Measurements from ENCODE around the gene ZNF860.

DNA sequence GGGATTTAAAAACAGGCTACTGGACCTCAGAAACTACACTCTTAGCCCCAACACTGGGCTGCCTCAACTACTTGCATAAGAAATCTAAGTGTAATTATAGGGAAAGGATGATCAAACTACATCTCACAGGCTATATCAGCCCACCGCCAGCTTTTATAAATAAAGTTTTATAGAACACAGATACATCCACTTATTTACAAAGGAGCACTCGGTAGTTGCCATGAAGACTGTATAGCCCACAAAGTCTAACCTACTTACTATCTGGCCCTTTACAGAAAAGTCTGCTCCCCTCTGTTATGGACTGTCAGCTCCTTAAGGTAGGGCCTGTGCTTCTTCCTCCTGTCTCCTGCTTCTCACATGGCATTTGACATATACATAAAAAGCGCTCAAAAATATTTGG is 9.9 kb upstream of the ZNF860 start:
- TF ChIP-seq POLR2AphosphoS5 (IDR thresholded peaks at IDR 0.05; ENCODE audit: low read depth, low read length) (no peak), RCOR1 (IDR thresholded peaks at IDR 0.05; ENCODE audit: low read length) (no peak), GABPA (IDR thresholded peaks at IDR 0.05; ENCODE audit: low read depth) (no peak), FOXM1 (IDR thresholded peaks at IDR 0.05; ENCODE audit: low read depth) (no peak), EZH2phosphoT487 (IDR thresholded peaks at IDR 0.05; ENCODE audit: borderline replicate concordance, low read depth) (no peak), MEF2A (IDR thresholded peaks at IDR 0.05; ENCODE audit: borderline replicate concordance, low read depth) (no peak)
- TF ChIP-seq, protein P1, sequence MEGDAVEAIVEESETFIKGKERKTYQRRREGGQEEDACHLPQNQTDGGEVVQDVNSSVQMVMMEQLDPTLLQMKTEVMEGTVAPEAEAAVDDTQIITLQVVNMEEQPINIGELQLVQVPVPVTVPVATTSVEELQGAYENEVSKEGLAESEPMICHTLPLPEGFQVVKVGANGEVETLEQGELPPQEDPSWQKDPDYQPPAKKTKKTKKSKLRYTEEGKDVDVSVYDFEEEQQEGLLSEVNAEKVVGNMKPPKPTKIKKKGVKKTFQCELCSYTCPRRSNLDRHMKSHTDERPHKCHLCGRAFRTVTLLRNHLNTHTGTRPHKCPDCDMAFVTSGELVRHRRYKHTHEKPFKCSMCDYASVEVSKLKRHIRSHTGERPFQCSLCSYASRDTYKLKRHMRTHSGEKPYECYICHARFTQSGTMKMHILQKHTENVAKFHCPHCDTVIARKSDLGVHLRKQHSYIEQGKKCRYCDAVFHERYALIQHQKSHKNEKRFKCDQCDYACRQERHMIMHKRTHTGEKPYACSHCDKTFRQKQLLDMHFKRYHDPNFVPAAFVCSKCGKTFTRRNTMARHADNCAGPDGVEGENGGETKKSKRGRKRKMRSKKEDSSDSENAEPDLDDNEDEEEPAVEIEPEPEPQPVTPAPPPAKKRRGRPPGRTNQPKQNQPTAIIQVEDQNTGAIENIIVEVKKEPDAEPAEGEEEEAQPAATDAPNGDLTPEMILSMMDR (IDR thresholded peaks at IDR 0.05) = no peak
- TF ChIP-seq, protein P2, sequence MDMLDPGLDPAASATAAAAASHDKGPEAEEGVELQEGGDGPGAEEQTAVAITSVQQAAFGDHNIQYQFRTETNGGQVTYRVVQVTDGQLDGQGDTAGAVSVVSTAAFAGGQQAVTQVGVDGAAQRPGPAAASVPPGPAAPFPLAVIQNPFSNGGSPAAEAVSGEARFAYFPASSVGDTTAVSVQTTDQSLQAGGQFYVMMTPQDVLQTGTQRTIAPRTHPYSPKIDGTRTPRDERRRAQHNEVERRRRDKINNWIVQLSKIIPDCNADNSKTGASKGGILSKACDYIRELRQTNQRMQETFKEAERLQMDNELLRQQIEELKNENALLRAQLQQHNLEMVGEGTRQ (IDR thresholded peaks at IDR 0.05; ENCODE audit: borderline replicate concordance, low read depth, low read length) = no peak
